Tibial nerve (tissue), 4 donors: ENCODE measurements around the gene STAT4. TPM values are rescaled to one million over a fixed set of nuclear protein-coding genes. Genes with fewer than 3 reads are reported as not detected.

ENCODE experiments used
- DNase-seq, 2 donors: peaks; one replicate each; pipeline ENCODE4 v3.0.0-alpha.2; 2019; ENCODE audit warnings: low spot score in 2 of 2
- H3K27ac ChIP-seq, 4 donors: fragments of 200-600 bp; sonication (generic) in 3 of 4; one replicate each; pipeline ENCODE4 v1.5.1; 2017 to 2019; ENCODE audit warnings: mild to moderate bottlenecking in 1 of 4
- H3K27me3 ChIP-seq, 2 donors: fragments of 200-600 bp; sonication (generic) in 1 of 2; one replicate each; pipeline versions ENCODE4 v1.5.1 to v1.6.0; 2017 to 2019
- H3K36me3 ChIP-seq, 3 donors: fragments of 200-600 bp; sonication (generic); one replicate each; pipeline ENCODE4 v1.5.1; 2018 to 2019
- H3K4me1 ChIP-seq, 4 donors: fragments of 200-600 bp; sonication (generic) in 3 of 4; one replicate each; pipeline ENCODE4 v1.5.1; 2017 to 2019
- H3K4me3 ChIP-seq, 4 donors: fragments of 200-600 bp; sonication (generic) in 3 of 4; one replicate each; pipeline ENCODE4 v1.5.1; 2017 to 2019; ENCODE audit warnings: mild to moderate bottlenecking in 1 of 4, moderate library complexity in 1 of 4
- H3K9me3 ChIP-seq, 4 donors: fragments of 200-600 bp; sonication (generic) in 3 of 4; one replicate each; pipeline ENCODE4 v1.5.1; 2017 to 2019
- EP300 ChIP-seq, 2 donors: sonication (generic); formaldehyde crosslinking; IDR thresholded peaks; one replicate each; pipeline ENCODE4 v1.6.1; 2017; ENCODE audit warnings: antibody characterized with exemption in 2 of 2, mild to moderate bottlenecking in 1 of 2
- POLR2A ChIP-seq, 2 donors: fragments of 450-650 bp; IDR thresholded peaks; one replicate each; pipeline ENCODE4 v1.6.1; 2017; ENCODE audit warnings: antibody characterized with exemption in 2 of 2, mild to moderate bottlenecking in 2 of 2, moderate library complexity in 2 of 2
- WGBS, 2 donors: methylation state at CpG; one replicate each; pipeline ENCODE4 v1.1.5; 2018; 5-methylcytosine and 5-hydroxymethylcytosine counted together
- total RNA-seq, 4 donors: library from RNA; depleted of rRNA; stranded (reverse); fragments of >200 nt; gene quantifications; one replicate each; pipeline ENCODE4 v1.1.0, GENCODE V29; 2016
- TF ChIP-seq, protein P1 (sequence below), 5 experiments: fragments of 200-600 bp in 3 of 5; fragments of 450-650 bp in 2 of 5; sonication (generic) in 3 of 5; IDR thresholded peaks; one replicate each; pipeline ENCODE4 v1.5.1; 2016 to 2019; ENCODE audit warnings: antibody characterized with exemption in 5 of 5, mild to moderate bottlenecking in 3 of 5, moderate library complexity in 2 of 5

The STAT4 gene
- total RNA-seq, 4 donors from 2014 or later = 0.39 to 4.2 (median 2.3) TPM; not detected in 1

DNA sequence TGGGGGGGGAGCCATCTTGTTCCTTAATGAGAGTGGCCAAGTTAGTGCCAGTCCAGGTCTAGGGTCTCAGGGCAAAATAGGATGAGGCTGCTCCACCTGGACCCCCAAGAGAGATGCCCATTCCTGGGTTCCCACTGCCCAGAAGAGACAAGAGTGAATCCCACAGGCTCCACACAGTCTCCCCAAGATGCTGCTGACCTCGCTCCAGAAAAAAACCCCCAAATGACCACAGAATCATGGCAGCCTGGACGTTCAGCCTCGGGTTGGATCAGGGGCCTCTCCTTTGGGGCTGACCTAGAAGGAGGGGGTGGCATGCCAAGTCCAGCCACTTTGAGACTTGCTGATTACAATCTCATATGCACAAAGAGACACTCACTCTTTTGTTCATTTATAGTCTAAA, 161.9 kb downstream of the STAT4 start:
- Histone ChIP-seq H3K4me1 (no peaks in the 10 kb centered on the region), H3K36me3 (peaks cover 4 to 99% (median 33%) of the 10 kb centered on the region in 3 donors), H3K27ac (no peak overlapping the region), H3K27me3 (no peaks in the 10 kb centered on the region), H3K9me3 (no peaks in the 10 kb centered on the region), H3K4me3 (no peak overlapping the region)
- 69 to 75% methylated on average over 3 of the region's 3 CpGs for WGBS, 2 donors
- DNase-seq = no peak
- TF ChIP-seq EP300 (IDR thresholded peaks at IDR 0.05) = no peak
- TF ChIP-seq, protein P1, sequence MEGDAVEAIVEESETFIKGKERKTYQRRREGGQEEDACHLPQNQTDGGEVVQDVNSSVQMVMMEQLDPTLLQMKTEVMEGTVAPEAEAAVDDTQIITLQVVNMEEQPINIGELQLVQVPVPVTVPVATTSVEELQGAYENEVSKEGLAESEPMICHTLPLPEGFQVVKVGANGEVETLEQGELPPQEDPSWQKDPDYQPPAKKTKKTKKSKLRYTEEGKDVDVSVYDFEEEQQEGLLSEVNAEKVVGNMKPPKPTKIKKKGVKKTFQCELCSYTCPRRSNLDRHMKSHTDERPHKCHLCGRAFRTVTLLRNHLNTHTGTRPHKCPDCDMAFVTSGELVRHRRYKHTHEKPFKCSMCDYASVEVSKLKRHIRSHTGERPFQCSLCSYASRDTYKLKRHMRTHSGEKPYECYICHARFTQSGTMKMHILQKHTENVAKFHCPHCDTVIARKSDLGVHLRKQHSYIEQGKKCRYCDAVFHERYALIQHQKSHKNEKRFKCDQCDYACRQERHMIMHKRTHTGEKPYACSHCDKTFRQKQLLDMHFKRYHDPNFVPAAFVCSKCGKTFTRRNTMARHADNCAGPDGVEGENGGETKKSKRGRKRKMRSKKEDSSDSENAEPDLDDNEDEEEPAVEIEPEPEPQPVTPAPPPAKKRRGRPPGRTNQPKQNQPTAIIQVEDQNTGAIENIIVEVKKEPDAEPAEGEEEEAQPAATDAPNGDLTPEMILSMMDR (IDR thresholded peaks at IDR 0.05) = no peak
- TF ChIP-seq POLR2A (IDR thresholded peaks at IDR 0.05) = no peak

DNA sequence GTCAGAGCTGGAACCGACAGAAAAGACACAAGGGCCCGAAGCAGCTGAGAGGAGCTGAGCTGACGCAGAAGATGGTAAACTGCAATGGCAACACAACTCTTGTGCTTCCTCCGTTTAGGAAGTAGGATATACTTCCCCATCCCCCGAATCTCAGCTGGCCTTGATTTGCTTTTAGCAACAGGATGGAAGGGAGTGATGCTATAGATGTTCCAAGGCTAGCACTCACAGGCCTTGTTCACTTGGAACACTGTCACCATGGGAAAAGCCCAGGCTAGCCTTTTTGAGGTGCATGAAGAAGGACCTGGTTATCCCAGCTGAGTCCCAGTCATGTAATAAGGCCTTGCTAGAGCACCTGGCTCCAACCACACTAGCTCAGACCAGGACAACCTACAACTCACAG, 162.9 kb downstream of the STAT4 start:
- peaks cover 4 to 99% (median 24%) of the 10 kb centered on the region in 3 donors for H3K36me3 ChIP-seq
- TF ChIP-seq, protein P1 (IDR thresholded peaks at IDR 0.05) = no peak

DNA sequence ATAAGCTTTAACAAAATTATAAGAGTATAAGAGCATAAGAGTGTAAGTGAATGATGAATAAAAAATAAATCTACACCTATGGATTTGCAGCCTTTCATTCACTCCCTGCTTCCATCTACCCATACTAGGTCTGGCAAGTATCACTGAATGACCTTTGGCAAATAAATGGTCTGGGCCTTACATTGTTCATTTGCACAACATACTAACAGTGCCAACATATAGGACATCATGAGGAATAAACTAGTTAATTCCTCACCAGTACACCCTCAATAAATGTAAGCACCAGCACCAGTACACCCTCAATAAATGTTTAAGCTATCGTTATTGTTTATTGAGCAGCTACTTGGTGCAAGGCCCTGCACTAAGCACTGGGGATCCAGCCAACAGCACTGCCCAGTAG, 163.7 kb downstream of the STAT4 start:
- no peak overlapping the region for H3K27ac ChIP-seq
- no peak overlapping the region for H3K4me3 ChIP-seq
- no peak for DNase-seq
- WGBS, 2 donors = 100% methylated on average over 1 of the region's 1 CpG
- H3K36me3 ChIP-seq = peaks cover 4 to 99% (median 24%) of the 10 kb centered on the region in 3 donors
- no peaks in the 10 kb centered on the region for H3K27me3 ChIP-seq
- no peak for TF ChIP-seq EP300 (IDR thresholded peaks at IDR 0.05)
- TF ChIP-seq, protein P1 (IDR thresholded peaks at IDR 0.05) = no peak
- TF ChIP-seq POLR2A (IDR thresholded peaks at IDR 0.05) = no peak
- H3K4me1 ChIP-seq = no peaks in the 10 kb centered on the region
- no peaks in the 10 kb centered on the region for H3K9me3 ChIP-seq

More for the DNA sequence above, 162.9 kb downstream of the STAT4 start:
- DNase-seq = no peak
- Histone ChIP-seq H3K9me3 (no peaks in the 10 kb centered on the region), H3K27me3 (no peaks in the 10 kb centered on the region), H3K27ac (no peak overlapping the region), H3K4me1 (no peaks in the 10 kb centered on the region), H3K4me3 (no peak overlapping the region)
- 94 to 96% methylated on average over 5 of the region's 5 CpGs for WGBS, 2 donors

DNA sequence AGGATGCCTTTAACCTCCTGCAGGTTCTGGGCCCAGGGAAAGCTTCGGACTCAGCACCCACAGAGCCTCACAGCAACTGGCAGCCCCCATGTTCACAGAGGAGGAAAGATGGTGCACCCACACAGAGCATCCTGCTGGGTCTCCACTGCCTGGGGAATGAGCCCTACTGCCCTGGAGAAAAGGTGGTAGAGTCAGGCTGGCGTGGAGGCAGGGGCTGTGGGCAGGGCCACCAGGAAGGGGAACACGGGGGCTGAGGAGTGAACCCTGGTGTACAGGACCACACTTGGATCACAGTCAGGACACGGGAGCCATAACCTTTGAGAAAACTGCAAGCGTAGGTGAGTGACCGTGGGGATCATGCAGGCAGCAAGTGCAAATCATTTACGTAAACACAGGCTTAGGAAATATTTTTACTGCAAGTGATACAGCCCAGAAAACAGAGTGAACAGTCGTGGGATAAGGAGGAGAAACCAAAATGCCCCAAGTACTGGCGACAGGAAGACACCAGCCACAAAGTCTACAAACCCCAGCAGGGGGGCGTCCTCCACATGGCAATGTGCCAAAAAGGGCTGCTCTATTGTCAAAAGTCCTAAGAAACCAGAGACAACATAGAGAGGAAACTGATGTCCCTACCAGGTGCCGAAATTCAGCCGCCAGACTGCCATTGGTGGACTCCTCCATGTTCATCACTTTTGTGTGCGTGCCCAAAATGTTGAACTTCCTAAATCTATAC, 164.4 kb downstream of the STAT4 start:
- Histone ChIP-seq H3K27ac (no peak overlapping the region), H3K4me1 (no peaks in the 10 kb centered on the region), H3K4me3 (no peak overlapping the region), H3K9me3 (no peaks in the 10 kb centered on the region), H3K36me3 (peaks cover 4 to 99% (median 24%) of the 10 kb centered on the region in 3 donors), H3K27me3 (no peaks in the 10 kb centered on the region)
- TF ChIP-seq EP300 (IDR thresholded peaks at IDR 0.05) (no peak), POLR2A (IDR thresholded peaks at IDR 0.05) (no peak)
- TF ChIP-seq, protein P1 (IDR thresholded peaks at IDR 0.05) = no peak
- 76 to 83% methylated on average over 13 of the region's 13 CpGs for WGBS, 2 donors
- DNase-seq = no peak

DNA sequence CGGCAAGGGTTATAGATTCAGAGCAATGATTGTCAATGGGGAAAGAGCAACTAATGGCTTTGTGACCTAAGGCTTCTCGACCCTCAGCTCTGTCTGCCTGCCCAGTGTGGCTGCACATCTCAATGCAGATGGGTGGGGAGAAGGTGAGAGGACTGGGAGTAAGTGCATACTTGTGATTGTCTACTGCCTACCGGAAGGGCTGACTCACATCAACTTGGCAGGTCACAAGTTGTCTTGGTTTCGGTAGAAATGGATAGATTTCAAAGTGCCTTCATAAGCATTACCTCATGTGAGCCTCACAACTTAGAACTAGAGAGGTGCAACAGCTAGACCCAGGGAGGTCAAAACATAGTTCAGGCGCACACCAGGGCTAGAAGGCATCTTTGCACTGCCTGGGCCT, 166.2 kb downstream of the STAT4 start:
- H3K36me3 ChIP-seq = peaks cover 4 to 99% (median 14%) of the 10 kb centered on the region in 3 donors
- H3K9me3 ChIP-seq = no peaks in the 10 kb centered on the region
- TF ChIP-seq POLR2A (IDR thresholded peaks at IDR 0.05) (no peak), EP300 (IDR thresholded peaks at IDR 0.05) (no peak)
- TF ChIP-seq, protein P1 (IDR thresholded peaks at IDR 0.05) = no peak
- 86 to 90% methylated on average over 5 of the region's 5 CpGs for WGBS, 2 donors
- no peaks in the 10 kb centered on the region for H3K27me3 ChIP-seq
- H3K4me1 ChIP-seq = peaks cover 0 to 13% (median 0%) of the 10 kb centered on the region in 4 donors
- no peak overlapping the region for H3K27ac ChIP-seq
- no peak for DNase-seq
- H3K4me3 ChIP-seq = no peak overlapping the region
